Measurements from ENCODE around the gene SMDT1.
"Not testable (repeated sequence)": the region's sequence is repeated elsewhere in the genome, so short reads cannot be mapped to it uniquely, and the experiment has no call there.

Gene SMDT1

GRCh38 chr22:42071508-42071907, 8.0 kb upstream of the SMDT1 start:
- DNase-seq, result not testable (repeated sequence)

- DNase-seq, result no peak
Measured at GRCh38 chr22:42072606-42073330, 6.7 kb upstream of the SMDT1 start.

- no peak for DNase-seq
Measured at GRCh38 chr22:42073621-42074041, 5.9 kb upstream of the SMDT1 start.

DNA sequence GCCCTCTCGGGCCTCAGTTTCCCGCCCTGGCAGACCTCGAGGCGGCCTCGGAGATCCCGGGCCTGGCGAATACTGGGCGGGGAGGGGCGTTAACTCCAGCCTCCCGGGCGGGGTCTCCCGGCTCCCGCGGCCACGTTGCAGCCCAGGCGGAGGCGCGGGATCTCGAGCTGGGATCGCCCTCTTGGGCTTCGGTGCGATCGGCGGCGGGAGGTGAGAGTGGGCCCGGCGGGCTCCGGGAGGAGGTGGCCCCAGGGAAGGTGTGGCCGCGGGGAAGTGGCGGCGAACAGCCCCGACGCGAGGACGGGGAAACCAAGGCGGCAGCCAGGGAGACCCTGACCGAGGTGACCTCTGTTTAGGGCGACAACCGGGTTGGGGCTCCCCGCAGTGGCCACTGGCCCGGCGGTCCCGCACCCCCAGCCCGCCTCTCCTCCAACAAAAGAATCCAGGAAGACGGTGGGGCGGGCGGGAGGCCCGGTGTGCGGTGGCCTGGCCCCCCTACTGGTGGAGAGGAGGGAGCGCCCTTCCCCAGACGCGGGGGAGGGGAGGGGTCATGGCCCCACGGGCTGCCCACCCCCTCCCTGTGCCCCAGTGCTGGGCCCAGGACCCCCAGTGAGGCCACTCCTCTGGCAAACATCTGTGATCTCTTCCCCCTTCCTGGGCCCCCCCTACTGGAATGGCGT, 5.2 kb upstream of the SMDT1 start, which contains the start of gene PHETA2:
Gene PHETA2 (plus strand): TSS at position 117 of the 680 bp plus-strand sequence. CDS start 3,046 bp downstream, outside the sequence.
- DNase-seq, result no peak

- no peak for DNase-seq
Measured at GRCh38 chr22:42074846-42075676, 4.4 kb upstream of the SMDT1 start.

DNA sequence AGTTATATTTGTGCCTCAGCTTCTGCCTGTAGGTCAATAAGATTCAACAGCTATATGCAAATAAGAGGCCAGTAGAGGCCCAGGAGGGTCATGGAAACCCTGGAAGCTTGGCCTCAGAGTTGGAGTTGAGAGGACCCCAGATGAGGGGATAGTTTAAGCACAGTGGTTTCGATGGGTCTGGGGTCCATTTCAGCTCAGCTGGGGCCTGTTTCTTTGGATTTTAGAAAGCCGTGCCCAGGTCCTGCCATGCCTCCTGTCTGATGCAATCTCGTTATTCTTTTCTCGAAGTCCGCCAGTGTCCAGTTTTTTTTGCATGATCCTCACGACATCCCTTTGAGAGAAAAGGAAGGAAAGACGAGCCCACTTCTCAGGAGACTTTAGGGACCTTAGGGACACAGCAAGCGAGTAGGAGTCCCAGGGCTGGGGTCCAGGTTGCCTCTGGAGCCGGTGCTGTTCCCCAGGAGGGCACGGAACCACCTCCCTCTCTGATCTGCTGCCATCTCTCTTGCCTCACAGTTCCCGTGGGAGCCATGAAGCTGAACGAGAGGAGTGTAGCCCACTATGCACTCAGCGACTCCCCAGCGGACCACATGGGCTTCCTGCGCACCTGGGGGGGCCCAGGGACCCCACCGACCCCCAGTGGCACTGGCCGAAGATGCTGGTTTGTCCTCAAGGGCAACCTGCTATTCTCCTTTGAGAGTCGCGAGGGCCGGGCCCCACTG, 2.6 kb upstream of the SMDT1 start:
- DNase-seq, result no peak

GRCh38 chr22:42077486-42078125, 1.9 kb upstream of the SMDT1 start:
- DNase-seq, result no peak

- no peak for DNase-seq
Measured at GRCh38 chr22:42078469-42079318, 806 bp upstream of the SMDT1 start.

- peak; percentile 68 for DNase-seq
Measured at GRCh38 chr22:42080287-42080686, 787 bp downstream of the SMDT1 start.

DNA sequence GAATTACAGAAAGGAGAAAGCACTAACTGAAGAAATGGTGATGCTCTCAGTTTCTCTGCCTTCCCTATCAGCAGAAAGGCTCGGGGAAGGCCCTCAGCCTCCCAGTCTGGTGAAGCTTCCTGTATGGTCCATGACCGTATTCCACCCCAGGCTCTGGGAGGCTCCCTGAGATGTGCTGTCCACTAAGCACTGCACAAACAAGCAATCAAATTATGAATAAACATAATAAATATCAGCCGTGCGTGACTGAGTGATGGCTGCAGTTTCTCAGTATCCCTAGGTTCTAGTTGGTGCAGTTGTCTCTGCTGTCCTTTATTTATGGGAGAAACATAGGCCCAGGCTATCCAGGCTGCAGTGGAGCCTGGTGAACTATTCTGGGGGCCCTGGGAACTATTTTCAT, 3.6 kb downstream of the SMDT1 start:
- DNase-seq, result no peak

GRCh38 chr22:42084874-42085273, 5.4 kb downstream of the SMDT1 start:
- no peak for DNase-seq

GRCh38 chr22:42086051-42086450, 6.6 kb downstream of the SMDT1 start:
- DNase-seq, result no peak

GRCh38 chr22:42090596-42091454, 11.3 kb downstream of the SMDT1 start, which contains the start of gene NDUFA6:
NDUFA6 (minus strand) TSS chr22:42090772; CDS start chr22:42090744, 28 bp downstream.
- peak; percentile 99 for DNase-seq

- DNase-seq, result no peak
Measured at GRCh38 chr22:42091455-42091782, 11.9 kb downstream of the SMDT1 start.

- no peak for DNase-seq
Measured at GRCh38 chr22:42101199-42101598, 21.7 kb downstream of the SMDT1 start.

- DNase-seq, result not testable (repeated sequence)
Measured at GRCh38 chr22:42104332-42104860, 24.9 kb downstream of the SMDT1 start.

- no peak for DNase-seq
Measured at GRCh38 chr22:42108848-42109247, 29.3 kb downstream of the SMDT1 start.

DNA sequence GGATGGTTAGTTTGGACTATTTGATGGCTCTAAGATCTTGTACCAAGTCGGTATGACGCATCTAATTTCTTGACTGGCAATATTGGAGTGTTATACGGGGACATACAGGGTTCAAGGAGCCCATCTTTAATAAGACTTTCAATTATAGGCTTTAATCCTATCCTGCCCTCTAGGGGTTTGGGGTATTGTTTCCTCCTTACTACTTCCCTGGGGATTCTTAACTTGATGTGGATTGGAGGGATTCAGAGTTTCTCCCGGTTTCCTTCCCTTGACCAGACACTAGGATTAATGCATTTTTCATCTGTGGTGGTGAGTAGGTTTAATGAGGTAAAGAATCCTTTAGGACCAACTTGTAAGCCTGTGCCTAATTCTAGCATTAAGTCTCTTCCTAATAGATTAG, 32.3 kb downstream of the SMDT1 start:
- DNase-seq, result no peak

- DNase-seq, result peak; percentile 13
Measured at GRCh38 chr22:42112793-42113192, 33.3 kb downstream of the SMDT1 start.

DNA sequence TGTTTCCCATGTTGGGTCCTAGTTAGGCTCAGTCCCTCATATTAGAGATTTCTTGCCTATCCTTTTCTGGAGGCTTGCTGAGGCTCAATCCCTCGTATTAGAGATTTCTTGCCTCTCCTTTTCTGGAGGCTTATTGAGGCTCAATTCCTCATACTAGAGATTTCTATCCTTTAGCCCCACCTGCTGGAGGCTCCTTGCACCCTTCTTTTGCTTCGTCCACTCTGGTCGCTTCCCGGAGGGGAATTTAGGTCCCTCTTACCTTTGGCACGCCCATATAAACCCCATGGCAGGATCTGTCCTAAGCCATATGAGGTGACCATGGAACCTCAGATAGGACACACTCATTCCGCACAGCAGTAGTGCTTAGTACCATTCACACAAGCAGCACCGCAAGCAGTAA, 35.2 kb downstream of the SMDT1 start:
- DNase-seq, result no peak

Data from OCI-M1 (cell line).